AG08396 (cell line): ENCODE data around the gene DAGLA.

Experiments
- DNase-seq: peaks from one replicate; pipeline ENCODE4 v3.0.0; 2012; ENCODE audit warnings: low spot score, mixed read lengths

Gene DAGLA

DNA sequence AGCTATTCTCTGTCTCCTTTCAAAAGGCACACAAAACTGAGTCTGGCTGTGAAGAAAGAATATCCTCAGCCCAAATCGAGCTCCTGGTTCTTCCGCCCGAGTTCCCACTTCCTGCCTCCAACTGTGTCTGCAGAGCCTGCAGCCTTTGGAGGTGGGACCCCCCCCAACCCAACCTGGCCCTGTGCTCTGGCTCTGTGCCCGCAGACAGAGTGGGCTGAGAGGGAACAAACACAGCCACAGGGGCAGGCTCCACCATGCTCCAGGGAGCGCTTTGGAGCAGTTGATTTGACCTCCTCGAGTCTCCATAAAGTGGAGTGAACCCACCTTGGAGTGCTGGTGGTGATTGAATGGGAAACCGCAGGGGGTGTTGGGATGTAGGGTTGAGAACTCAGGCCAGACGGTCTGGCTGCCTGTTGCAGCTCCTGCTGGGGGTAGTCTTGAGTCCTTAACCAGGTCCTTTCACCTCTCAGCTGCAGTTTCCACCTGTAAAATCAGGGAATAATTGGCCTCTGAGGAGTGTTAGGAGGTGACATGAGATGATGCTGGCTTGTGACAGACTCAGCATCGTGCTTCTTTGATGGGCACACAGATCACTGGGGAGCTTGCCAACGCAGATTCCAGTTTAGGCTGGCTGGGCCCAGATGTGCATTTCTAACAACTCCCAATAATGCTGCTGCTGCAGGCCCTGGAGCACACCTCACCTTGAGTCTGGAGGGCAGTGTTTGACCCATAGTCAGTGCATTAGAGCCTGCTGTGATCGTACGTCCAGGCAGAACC, 11.4 kb downstream of the DAGLA start:
- DNase-seq, result no peak

- DNase-seq, result no peak
Observed at GRCh38 chr11:61693922-61694601, 13.9 kb downstream of the DAGLA start.

- DNase-seq, result no peak
Observed at GRCh38 chr11:61694602-61694939, 14.4 kb downstream of the DAGLA start.

DNA sequence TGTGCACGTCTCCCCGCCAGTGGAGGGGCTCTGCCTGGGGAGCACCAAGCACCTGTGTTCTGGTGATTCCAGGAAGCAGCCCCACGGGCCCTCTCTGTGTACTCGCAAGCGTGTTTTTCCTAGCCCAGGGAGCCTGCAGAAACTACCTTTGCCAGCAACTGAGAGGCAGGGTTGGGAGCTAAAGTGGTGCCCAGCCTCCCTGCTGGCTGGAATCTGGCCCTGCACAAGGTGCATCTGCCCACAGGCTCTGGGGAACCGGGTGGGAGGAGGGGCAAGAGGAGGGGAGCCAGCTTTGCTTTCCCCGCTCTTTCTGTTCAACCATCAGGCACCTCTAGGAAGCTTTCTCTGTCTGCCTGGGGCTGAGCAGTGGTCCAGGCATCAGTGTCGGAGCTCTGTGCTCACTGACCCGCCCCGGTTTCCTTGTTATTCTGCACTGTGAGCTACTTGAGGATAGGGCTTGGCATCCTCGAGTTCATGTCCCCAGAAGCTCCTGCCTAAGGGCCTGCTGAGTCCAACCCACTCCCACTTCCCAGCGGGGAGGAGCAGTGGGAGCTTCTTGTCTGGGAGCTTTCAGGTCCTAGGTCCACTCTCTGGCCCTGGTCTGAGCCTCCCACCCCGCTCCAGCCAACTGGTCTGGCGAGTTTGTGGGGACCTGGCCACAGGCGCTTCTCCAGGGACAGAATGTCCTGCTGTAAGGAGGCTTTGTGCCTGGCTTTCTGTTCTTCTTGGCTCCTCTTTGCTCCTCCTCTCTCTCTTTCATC, 14.9 kb downstream of the DAGLA start:
- no peak for DNase-seq

DNA sequence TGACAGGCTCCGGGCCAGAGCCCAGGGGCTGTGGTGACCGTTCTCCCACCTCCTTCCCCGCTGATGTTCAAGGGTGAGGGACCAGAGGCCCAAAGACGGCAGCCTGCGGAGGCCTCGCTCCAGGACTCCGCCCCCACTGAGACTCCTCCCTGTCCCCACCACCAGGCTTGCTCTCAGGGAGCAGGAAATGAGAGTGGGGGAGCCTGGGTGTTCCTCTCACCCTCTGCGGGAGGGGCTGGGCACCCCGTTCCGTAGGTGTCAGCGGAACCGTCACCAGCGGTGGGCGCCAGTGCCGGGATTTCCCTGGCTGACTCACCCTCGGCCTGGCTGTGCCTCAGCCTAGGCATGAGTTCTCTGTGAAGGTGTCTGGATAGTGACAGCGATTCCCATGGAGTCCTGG, 15.7 kb downstream of the DAGLA start:
- peak; percentile 79 for DNase-seq

DNA sequence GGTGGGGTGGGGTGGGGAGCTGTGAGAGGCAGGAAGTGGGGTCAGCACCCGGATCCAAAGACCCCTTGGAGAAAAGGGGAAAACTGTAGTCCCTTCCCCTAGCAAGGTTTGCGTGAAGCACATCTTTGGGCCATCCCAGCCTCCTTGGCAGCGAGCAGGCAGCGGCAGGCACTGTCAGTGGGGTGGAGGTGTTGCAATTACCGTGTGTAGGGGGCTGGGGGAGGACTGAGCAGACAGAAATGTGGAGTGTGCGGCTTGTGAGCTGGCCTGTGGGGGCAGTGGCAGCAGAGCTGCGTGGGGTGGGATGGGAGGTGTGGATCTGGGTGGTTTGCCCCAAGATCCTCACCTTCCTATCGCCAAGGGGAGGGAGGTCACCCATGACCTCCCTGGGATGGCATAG, 16.4 kb downstream of the DAGLA start:
- no peak for DNase-seq

DNA sequence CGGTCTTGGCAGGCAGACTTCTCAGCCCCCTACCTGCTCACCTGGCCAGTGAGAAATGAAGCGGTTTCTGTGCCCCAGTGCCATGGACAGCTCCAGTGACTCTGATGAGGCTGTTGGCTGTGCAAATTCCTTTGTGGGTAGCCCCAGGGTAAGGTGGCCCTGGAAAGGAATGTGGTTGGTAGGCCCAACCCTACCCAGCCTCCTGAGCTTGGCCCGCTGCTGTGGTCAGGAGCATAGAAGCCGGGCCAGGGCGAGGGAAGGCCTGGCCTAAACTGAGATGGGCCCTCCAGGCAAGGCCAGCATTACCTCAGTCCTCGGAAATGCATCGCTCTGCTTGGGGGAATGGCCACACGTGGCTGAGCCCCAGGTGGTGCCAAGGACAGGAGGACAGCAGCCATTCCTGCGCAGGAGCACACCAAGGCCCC, 16.9 kb downstream of the DAGLA start:
- DNase-seq, result no peak

DNA sequence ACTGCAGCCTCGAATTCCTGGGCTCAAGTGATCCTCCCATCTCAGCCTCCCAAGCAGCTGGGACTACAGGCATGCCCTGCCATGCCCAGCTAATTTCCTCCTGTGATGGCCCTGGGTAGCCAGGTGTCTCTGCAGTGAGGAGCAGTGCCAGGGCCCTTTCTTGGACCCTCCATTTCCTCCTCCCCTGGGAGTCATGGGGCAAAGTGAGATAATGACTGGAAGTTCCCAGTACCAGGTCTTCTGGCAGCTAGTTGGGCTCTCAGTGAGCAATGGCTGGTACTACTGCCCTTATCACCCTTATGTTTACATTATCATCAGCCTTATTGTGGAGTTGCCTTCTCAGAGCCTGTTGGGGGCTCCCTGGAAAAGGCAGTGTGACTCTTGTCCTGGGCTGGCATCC, 17.6 kb downstream of the DAGLA start:
- DNase-seq, result no peak

GRCh38 chr11:61698173-61698948, 18.2 kb downstream of the DAGLA start:
- no peak for DNase-seq

DNA sequence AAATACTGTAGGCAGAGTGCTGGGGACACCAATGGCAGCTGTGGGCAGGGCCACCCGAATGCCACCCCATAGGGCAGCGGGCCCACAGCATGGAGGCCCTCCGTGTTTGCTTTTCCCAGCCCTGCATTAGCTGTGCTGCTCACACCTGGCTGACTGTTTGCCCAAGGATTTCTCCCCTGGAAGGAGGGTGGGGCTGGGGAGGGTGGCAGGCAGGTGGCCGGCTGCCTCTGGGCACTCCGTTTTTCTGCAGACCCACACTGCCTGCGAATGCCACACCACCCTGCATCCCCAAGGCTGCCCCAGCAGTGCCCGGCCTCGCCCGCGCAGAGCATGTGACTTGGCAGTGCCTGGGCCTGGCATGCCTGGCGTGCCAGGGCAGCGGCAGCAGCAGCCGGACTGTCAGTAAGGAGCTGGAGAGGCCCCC, 19.6 kb downstream of the DAGLA start:
- DNase-seq, result no peak

DNA sequence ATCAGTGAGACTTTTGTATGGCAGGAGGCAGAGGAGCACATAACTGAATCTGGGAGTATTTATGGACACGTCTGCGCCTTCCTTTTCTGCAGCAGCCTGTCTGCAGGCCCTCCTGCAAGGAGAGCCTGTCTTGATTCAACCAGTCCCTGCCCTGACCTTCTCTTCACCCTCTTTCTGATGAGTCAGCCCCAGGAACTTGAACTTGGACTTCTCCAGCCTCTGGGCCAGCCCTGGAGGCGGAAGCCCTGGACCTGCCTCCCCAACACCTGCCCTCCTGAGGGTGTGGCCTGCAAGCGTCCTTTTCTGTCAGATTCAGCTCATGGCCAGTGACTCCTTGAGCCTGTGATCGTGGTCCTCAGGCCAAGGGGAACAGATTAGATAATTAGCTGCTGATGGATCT, 20.0 kb downstream of the DAGLA start:
- peak; percentile 66 for DNase-seq

DNA sequence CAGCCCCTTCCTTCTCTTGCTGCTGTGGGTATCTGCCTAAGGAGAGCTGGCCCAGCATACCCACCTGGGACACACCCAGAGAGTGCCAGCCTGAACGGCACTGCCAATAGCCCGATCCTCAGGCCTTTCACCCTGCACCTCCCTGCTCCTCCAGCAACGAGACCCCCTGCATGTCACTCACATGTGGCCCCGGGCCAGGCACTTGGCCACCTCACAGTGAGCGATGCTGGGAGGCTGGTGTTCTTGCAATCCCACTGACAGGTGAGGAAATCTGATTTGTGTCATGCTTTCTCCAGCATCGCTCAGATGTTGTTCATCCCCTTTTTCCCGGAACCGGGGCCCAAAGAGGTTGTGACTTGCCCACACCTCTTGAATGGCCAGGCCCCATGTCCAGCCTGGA, 20.5 kb downstream of the DAGLA start:
- DNase-seq, result no peak

GRCh38 chr11:61701242-61701886, 21.2 kb downstream of the DAGLA start:
- DNase-seq, result no peak

DNA sequence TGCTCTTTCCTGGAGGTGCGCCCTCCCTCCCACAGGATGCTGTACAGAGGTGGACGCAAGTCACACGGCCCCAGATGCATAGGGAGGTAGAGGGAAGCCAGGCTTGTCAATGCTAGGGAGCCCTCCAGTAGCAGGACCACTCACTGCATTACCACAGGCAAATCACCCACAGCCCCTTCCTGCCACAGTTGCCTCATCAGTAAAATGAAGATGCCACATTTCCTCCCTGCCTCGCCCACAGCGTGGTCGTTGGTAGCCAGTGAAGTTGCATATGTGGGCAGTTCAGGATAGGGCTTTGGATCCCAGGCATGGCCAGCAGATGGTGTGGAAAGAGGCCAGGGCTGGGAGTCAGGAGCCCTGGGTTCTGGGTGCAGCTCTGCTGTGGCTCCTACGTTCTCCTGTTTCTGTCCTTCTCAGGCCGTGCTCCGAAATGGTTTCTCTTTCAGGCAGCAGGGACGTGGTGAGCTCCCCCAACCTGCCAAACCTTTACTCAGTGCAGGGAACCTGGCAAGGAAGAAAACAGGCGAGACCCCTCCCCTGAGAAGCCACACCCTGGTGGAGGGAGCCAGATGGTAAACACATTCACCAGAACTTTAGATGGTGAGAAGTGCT, 22.6 kb downstream of the DAGLA start:
- DNase-seq, result no peak

DNA sequence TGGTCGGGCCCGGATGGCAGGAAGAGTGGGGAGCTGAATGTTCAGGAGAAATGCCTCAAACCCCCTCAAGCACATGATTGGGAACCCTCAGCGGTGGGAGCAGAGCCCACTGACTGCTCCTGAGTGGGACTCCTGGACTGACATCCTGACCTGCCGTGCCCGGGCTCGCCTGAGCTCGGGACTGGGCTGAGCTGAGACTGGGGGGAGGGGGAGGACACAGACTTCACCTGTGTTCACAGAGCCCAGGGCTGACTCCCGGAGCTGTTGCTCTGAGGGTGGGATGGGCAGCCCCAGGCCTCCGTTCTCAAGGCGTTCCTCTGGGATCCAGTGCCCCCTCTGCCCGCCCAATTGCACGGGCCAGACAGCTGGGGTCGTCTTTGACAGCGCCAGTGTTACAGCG, 24.6 kb downstream of the DAGLA start:
- DNase-seq, result no peak

- no peak for DNase-seq
Observed at GRCh38 chr11:61706452-61707400, 26.5 kb downstream of the DAGLA start.

DNA sequence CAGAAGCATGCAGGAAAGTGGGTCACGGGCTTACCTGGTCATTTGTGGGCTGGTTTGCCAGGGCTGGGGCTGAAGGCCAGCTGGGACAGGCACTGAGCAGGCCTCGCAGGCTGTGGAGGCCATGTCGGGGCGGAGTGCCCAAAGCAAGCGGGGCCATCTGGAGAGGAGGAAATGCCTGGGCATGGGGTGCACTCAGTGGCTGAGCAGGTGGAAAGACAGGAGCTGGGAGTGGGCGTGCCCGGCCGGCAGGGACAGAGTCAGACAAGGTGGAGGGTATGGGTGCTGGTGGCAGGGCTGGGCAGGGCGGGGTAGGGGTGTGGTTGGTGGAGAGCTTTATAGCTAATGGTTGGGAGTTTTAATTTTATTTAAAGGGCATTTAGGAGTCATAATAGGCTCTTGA, 27.4 kb downstream of the DAGLA start:
- no peak for DNase-seq

- no peak for DNase-seq
Observed at GRCh38 chr11:61709110-61709509, 28.9 kb downstream of the DAGLA start.

DNA sequence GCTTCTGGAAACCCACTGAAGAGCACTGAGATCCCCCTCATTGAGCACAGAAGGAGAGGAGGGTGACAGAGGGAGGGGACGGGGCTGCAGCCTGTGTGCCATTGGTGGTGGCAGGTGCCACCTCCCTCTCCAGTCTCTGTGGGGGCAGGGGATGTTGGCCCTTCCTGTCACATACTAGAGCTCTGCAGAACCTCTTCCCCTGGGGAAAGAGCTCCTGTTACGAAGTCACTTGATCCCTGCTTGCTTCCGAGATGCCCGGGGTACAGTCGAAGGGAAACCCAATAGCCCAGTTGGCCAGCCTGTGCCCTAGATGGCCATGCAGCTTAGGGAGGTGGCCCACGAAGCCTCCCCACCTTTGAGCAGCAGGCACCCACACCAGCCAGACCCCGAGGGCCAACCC, 29.4 kb downstream of the DAGLA start:
- no peak for DNase-seq

DNA sequence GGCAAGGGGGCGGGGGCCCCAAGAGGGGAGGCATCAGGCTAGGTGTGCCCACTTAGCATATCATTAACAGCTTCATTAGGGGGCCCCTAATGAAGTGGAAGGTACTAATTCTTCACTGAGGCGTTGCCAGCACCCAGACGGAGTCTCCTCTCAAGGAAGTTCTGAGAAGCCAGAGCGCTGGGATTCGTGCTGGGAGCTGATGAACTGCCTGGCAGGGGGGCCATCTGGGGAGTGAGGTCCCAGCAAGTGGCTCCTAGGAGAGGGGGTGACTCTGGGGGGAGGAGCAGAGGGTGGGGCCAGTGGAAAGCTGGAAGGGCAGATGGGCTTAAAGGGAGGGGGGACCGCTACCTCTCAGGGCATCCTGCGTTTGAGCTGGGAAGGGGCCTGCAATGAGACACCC, 29.8 kb downstream of the DAGLA start:
- no peak for DNase-seq
